Tibial nerve (tissue), 4 donors: Measurements from ENCODE around the gene TRMT10B. TPM values are rescaled to one million over a fixed set of nuclear protein-coding genes. Genes with fewer than 3 reads are reported as not detected.

Experiments used
- DNase-seq, 2 donors: peaks; one replicate each; pipeline ENCODE4 v3.0.0-alpha.2; 2019; ENCODE audit warnings: low spot score in 2 of 2
- H3K27ac ChIP-seq, 4 donors: fragments of 200-600 bp; sonication (generic) in 3 of 4; one replicate each; pipeline ENCODE4 v1.5.1; 2017 to 2019; ENCODE audit warnings: mild to moderate bottlenecking in 1 of 4
- H3K27me3 ChIP-seq, 2 donors: fragments of 200-600 bp; sonication (generic) in 1 of 2; one replicate each; pipeline versions ENCODE4 v1.5.1 to v1.6.0; 2017 to 2019
- H3K36me3 ChIP-seq, 3 donors: fragments of 200-600 bp; sonication (generic); one replicate each; pipeline ENCODE4 v1.5.1; 2018 to 2019
- H3K4me1 ChIP-seq, 4 donors: fragments of 200-600 bp; sonication (generic) in 3 of 4; one replicate each; pipeline ENCODE4 v1.5.1; 2017 to 2019
- H3K4me3 ChIP-seq, 4 donors: fragments of 200-600 bp; sonication (generic) in 3 of 4; one replicate each; pipeline ENCODE4 v1.5.1; 2017 to 2019; ENCODE audit warnings: mild to moderate bottlenecking in 1 of 4, moderate library complexity in 1 of 4
- H3K9me3 ChIP-seq, 4 donors: fragments of 200-600 bp; sonication (generic) in 3 of 4; one replicate each; pipeline ENCODE4 v1.5.1; 2017 to 2019
- CTCF ChIP-seq, 5 experiments: fragments of 200-600 bp in 3 of 5; fragments of 450-650 bp in 2 of 5; sonication (generic) in 3 of 5; IDR thresholded peaks; one replicate each; pipeline ENCODE4 v1.5.1; 2016 to 2019; ENCODE audit warnings: antibody characterized with exemption in 5 of 5, mild to moderate bottlenecking in 3 of 5, moderate library complexity in 2 of 5
- EP300 ChIP-seq, 2 donors: sonication (generic); formaldehyde crosslinking; IDR thresholded peaks; one replicate each; pipeline ENCODE4 v1.6.1; 2017; ENCODE audit warnings: antibody characterized with exemption in 2 of 2, mild to moderate bottlenecking in 1 of 2
- POLR2A ChIP-seq, 2 donors: fragments of 450-650 bp; IDR thresholded peaks; one replicate each; pipeline ENCODE4 v1.6.1; 2017; ENCODE audit warnings: antibody characterized with exemption in 2 of 2, mild to moderate bottlenecking in 2 of 2, moderate library complexity in 2 of 2
- WGBS, 2 donors: methylation state at CpG; one replicate each; pipeline ENCODE4 v1.1.5; 2018; 5-methylcytosine and 5-hydroxymethylcytosine counted together
- total RNA-seq, 4 donors: library from RNA; depleted of rRNA; stranded (reverse); fragments of >200 nt; gene quantifications; one replicate each; pipeline ENCODE4 v1.1.0, GENCODE V29; 2016

Gene TRMT10B
- total RNA-seq, 4 donors from 2014 or later: 10.2 to 27.5 (median 12.3) TPM

GRCh38 chr9:37787059-37787458, 33.5 kb downstream of the TRMT10B start:
- Histone ChIP-seq H3K4me1 (peaks cover 0 to 30% (median 10%) of the 10 kb centered on the region in 4 donors), H3K36me3 (peaks cover 0 to 33% (median 0%) of the 10 kb centered on the region in 3 donors), H3K27me3 (peaks cover 0 to 9% of the 10 kb centered on the region in 2 donors), H3K9me3 (no peaks in the 10 kb centered on the region), H3K27ac (no peak overlapping the region), H3K4me3 (no peak overlapping the region)
- TF ChIP-seq EP300 (IDR thresholded peaks at IDR 0.05) (no peak), CTCF (IDR thresholded peaks at IDR 0.05) (no peak), POLR2A (IDR thresholded peaks at IDR 0.05) (no peak)
- DNase-seq: no peak
- WGBS, 2 donors: 43 to 69% methylated on average over 23 to 45 of the region's 45 CpGs

GRCh38 chr9:37788332-37788731, 34.7 kb downstream of the TRMT10B start:
- whole genome bisulfite sequencing, 2 donors: 82 to 85% methylated on average over 6 of the region's 6 CpGs
- no peak for TF ChIP-seq POLR2A (IDR thresholded peaks at IDR 0.05)
- TF ChIP-seq CTCF (IDR thresholded peaks at IDR 0.05): no peak
- no peak for TF ChIP-seq EP300 (IDR thresholded peaks at IDR 0.05)

GRCh38 chr9:37790096-37790495, 36.5 kb downstream of the TRMT10B start:
- Histone ChIP-seq H3K9me3 (no peaks in the 10 kb centered on the region), H3K36me3 (peaks cover 0 to 16% (median 0%) of the 10 kb centered on the region in 3 donors), H3K4me3 (no peak overlapping the region), H3K27ac (no peak overlapping the region), H3K27me3 (peaks cover 0 to 9% of the 10 kb centered on the region in 2 donors), H3K4me1 (peaks cover 0 to 8% (median 0%) of the 10 kb centered on the region in 4 donors)
- 95 to 97% methylated on average over 2 of the region's 2 CpGs for WGBS, 2 donors
- DNase-seq: no peak
- TF ChIP-seq CTCF (IDR thresholded peaks at IDR 0.05) (no peak), POLR2A (IDR thresholded peaks at IDR 0.05) (no peak), EP300 (IDR thresholded peaks at IDR 0.05) (no peak)

More at GRCh38 chr9:37788332-37788731, 34.7 kb downstream of the TRMT10B start:
- no peaks in the 10 kb centered on the region for H3K9me3 ChIP-seq
- H3K27ac ChIP-seq: no peak overlapping the region
- H3K27me3 ChIP-seq: peaks cover 0 to 9% of the 10 kb centered on the region in 2 donors
- peaks cover 0 to 20% (median 0%) of the 10 kb centered on the region in 3 donors for H3K36me3 ChIP-seq
- peaks cover 0 to 19% (median 9%) of the 10 kb centered on the region in 4 donors for H3K4me1 ChIP-seq
- H3K4me3 ChIP-seq: no peak overlapping the region
- no peak for DNase-seq

- Histone ChIP-seq H3K4me1 (no peaks in the 10 kb centered on the region), H3K4me3 (no peak overlapping the region), H3K27ac (no peak overlapping the region), H3K27me3 (peaks cover 0 to 3% of the 10 kb centered on the region in 2 donors), H3K9me3 (no peaks in the 10 kb centered on the region), H3K36me3 (peaks cover 0 to 16% (median 0%) of the 10 kb centered on the region in 3 donors)
- 82 to 85% methylated on average over 5 of the region's 5 CpGs for WGBS, 2 donors
- no peak for DNase-seq
- TF ChIP-seq EP300 (IDR thresholded peaks at IDR 0.05): no peak
- TF ChIP-seq POLR2A (IDR thresholded peaks at IDR 0.05): no peak
- TF ChIP-seq CTCF (IDR thresholded peaks at IDR 0.05): no peak
Measured at GRCh38 chr9:37792122-37792521, 38.5 kb downstream of the TRMT10B start.

GRCh38 chr9:37796232-37796631, 42.6 kb downstream of the TRMT10B start:
- H3K27me3 ChIP-seq: no peaks in the 10 kb centered on the region
- DNase-seq: no peak
- 51 to 61% methylated on average over 2 of the region's 2 CpGs for WGBS, 2 donors
- no peak overlapping the region for H3K27ac ChIP-seq
- H3K36me3 ChIP-seq: peaks cover 0 to 5% (median 0%) of the 10 kb centered on the region in 3 donors
- H3K4me1 ChIP-seq: peaks cover 0 to 13% (median 4%) of the 10 kb centered on the region in 4 donors
- H3K4me3 ChIP-seq: no peak overlapping the region
- TF ChIP-seq POLR2A (IDR thresholded peaks at IDR 0.05): no peak
- TF ChIP-seq CTCF (IDR thresholded peaks at IDR 0.05): no peak
- TF ChIP-seq EP300 (IDR thresholded peaks at IDR 0.05): no peak
- H3K9me3 ChIP-seq: no peaks in the 10 kb centered on the region
